Natural killer cell (primary cell): ENCODE results near the gene LRRN4. TPM values are rescaled to one million over a fixed set of nuclear protein-coding genes. Genes with fewer than 3 reads are reported as not detected.
"Not testable (repeated sequence)": the region's sequence is repeated elsewhere in the genome, so short reads cannot be mapped to it uniquely, and the experiment has no call there.

Experiments used
- ATAC-seq, 3 donors: fragments of 150-1000 bp in 2 of 3; fragments of 200-7000 bp in 1 of 3; cut with Tn5 transposase; 1 replicate in 1 of 3; 2 replicates in 2 of 3; pipeline ENCODE4 v1.10.0; 2021; ENCODE audit warnings: mild to moderate bottlenecking in 2 of 3, moderate library complexity in 2 of 3
- DNase-seq, 2 donors: peaks; one replicate each; pipeline versions ENCODE4 v3.0.0 to v3.0.0-alpha.2; 2013 to 2021; ENCODE audit warnings: mixed read lengths in 1 of 2
- H3K27ac ChIP-seq: one replicate; pipeline ENCODE4 v1.5.1; 2013; ENCODE audit warnings: mild to moderate bottlenecking, low read length
- H3K27me3 ChIP-seq: one replicate; pipeline ENCODE4 v1.6.1; 2013; ENCODE audit warnings: low read length; ENCODE audit not compliant: control insufficient read depth, insufficient read depth
- H3K36me3 ChIP-seq: one replicate; pipeline ENCODE4 v1.6.1; 2013; ENCODE audit warnings: low read length; ENCODE audit not compliant: control insufficient read depth, insufficient read depth
- H3K4me1 ChIP-seq: one replicate; pipeline ENCODE4 v1.6.1; 2013; ENCODE audit warnings: low read length; ENCODE audit not compliant: control insufficient read depth, insufficient read depth
- H3K4me3 ChIP-seq: one replicate; pipeline ENCODE4 v1.5.1; 2013; ENCODE audit warnings: low read length
- H3K9me3 ChIP-seq: one replicate; pipeline ENCODE4 v1.6.1; 2013; ENCODE audit warnings: low read length; ENCODE audit not compliant: control insufficient read depth, insufficient read depth
- H3K27ac Mint-ChIP-seq, 2 donors: one replicate each; pipeline ENCODE4 v1.8.0; 2022; ENCODE audit warnings: mild to moderate bottlenecking in 2 of 2, mixed read lengths in 2 of 2, moderate library complexity in 1 of 2
- H3K27me3 Mint-ChIP-seq, 2 donors: one replicate each; pipeline ENCODE4 v1.8.0; 2022; ENCODE audit warnings: low read depth in 2 of 2, mixed read lengths in 2 of 2
- H3K36me3 Mint-ChIP-seq: one replicate; pipeline ENCODE4 v1.8.0; 2022; ENCODE audit warnings: mixed read lengths
- H3K4me1 Mint-ChIP-seq, 2 donors: one replicate each; pipeline ENCODE4 v1.8.0; 2022; ENCODE audit warnings: mixed read lengths in 2 of 2
- H3K4me3 Mint-ChIP-seq: one replicate; pipeline ENCODE4 v1.8.0; 2022; ENCODE audit warnings: mild to moderate bottlenecking, moderate library complexity, mixed read lengths
- H3K9me3 Mint-ChIP-seq, 2 donors: one replicate each; pipeline ENCODE4 v1.8.0; 2022; ENCODE audit warnings: mixed read lengths in 2 of 2
- CTCF ChIP-seq: fragments of 200-600 bp; IDR thresholded peaks from one replicate; pipeline ENCODE4 v1.8.0; 2022; ENCODE audit warnings: antibody characterized with exemption
- WGBS: methylation state at CpG from one replicate; pipeline ENCODE4 v1.1.7; 2013; ENCODE audit warnings: missing lambda C conversion rate; ENCODE audit not compliant: insufficient coverage; 5-methylcytosine and 5-hydroxymethylcytosine counted together
- intact Hi-C: fragments of 100-400 bp; cut with micrococcal nuclease; formaldehyde crosslinking; loops from one replicate; pipeline ENCODE4 v1.14.2; 2022
- total RNA-seq, 4 donors: library from RNA; stranded (reverse); fragments of 120-200 nt in 1 of 4; gene quantifications; one replicate each; pipeline versions ENCODE4 v1.2.3 to v1.2.4, GENCODE V29; 2013 to 2022

Gene LRRN4
- total RNA-seq, 3 donors from 2014 or later (not counting 1 experiment from before 2014, with no cell fraction given) = not detected

GRCh38 chr20:6037082-6037481, 16.8 kb downstream of the LRRN4 start:
- Histone ChIP-seq H3K4me1 (no peaks in the 10 kb centered on the region), H3K9me3 (no peaks in the 10 kb centered on the region), H3K27me3 (no peaks in the 10 kb centered on the region), H3K36me3 (peaks cover 49% of the 10 kb centered on the region), H3K27ac (no peak overlapping the region), H3K4me3 (no peak overlapping the region)
- no peaks in the 10 kb centered on the region for H3K9me3 Mint-ChIP-seq
- H3K4me3 Mint-ChIP-seq = no peak overlapping the region
- intact Hi-C loops = no loop called here
- ATAC-seq (no peak), DNase-seq (no peak)
- no peak for TF ChIP-seq CTCF
- peaks cover 0 to 5% of the 10 kb centered on the region in 2 donors for H3K4me1 Mint-ChIP-seq
- WGBS = 100% methylated on average over 1 of the region's 1 CpG
- no peak overlapping the region for H3K27ac Mint-ChIP-seq
- H3K36me3 Mint-ChIP-seq = no peaks in the 10 kb centered on the region
- H3K27me3 Mint-ChIP-seq = no peaks in the 10 kb centered on the region

DNA sequence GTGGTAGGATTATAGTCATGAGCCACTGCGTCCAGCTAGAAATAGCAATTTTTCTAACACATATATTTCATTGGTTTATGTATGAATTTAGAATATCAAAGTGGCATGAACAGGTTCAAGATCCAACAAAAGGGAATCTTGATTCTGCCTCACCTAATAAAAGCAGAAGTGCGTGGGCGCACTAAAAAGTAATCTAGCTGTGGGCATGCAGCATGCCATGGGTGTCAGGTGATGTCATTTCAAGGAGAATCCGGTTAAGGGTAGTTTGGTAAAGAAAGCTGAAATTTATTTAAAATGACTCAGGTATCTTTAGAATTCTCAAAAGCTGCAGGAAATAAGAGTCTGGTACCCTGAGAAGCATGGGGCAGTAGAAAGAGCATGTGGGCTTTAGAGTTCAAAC, 17.6 kb downstream of the LRRN4 start:
- Mint-ChIP-seq H3K27me3 (no peaks in the 10 kb centered on the region), H3K9me3 (no peaks in the 10 kb centered on the region), H3K27ac (no peak overlapping the region), H3K4me1 (peaks cover 0 to 5% of the 10 kb centered on the region in 2 donors), H3K36me3 (no peaks in the 10 kb centered on the region), H3K4me3 (no peak overlapping the region)
- no peaks in the 10 kb centered on the region for H3K9me3 ChIP-seq
- no peaks in the 10 kb centered on the region for H3K27me3 ChIP-seq
- no peak overlapping the region for H3K4me3 ChIP-seq
- TF ChIP-seq CTCF = no peak
- H3K4me1 ChIP-seq = no peaks in the 10 kb centered on the region
- H3K36me3 ChIP-seq = peaks cover 44% of the 10 kb centered on the region
- no peak overlapping the region for H3K27ac ChIP-seq
- intact Hi-C loops = no loop called here
- no peak for DNase-seq
- ATAC-seq = no peak
- 99% methylated on average over 3 of the region's 4 CpGs for WGBS

DNA sequence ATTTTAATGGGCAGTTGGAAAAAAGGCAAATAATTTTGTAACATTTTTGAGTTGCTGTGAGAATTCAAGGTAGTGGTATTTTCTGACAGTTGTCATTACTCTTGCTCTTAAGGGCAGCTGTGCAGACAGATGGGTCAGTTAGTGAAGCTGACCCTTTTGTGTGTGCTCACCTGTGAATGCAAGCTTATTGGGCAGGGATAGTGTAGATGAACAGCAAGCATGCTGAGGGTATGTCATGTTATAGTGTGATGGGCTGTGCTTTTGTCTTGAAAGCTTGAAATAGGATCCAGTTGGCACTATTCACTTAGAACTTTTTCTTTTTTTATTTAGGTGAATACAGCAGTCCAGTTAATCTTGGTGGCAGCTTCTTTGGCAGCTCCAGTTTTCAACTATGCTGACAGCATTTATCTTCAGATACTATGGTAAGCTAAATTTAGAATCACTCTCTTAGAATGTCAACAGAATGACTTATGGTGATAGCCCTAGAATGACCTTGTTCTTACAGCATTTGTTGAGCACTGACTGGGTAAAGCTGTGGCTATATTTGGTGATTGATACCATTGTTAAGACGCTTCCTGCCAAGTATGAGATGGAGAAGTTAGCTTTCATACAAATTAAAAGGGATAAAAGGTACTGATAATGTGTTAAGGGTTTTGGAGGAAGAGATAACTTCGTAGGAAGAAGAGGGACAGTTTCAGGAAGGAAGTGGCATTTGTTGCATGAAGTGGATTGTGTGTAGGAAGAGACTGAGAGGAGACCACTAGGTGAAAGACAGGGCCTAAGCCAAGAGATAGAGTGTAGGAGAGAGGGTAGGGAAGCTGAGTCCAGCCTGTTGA, 19.5 kb downstream of the LRRN4 start:
- intact Hi-C loops = no loop called here
- no peaks in the 10 kb centered on the region for H3K27me3 ChIP-seq
- no peaks in the 10 kb centered on the region for H3K9me3 ChIP-seq
- no peaks in the 10 kb centered on the region for H3K4me1 ChIP-seq
- H3K27me3 Mint-ChIP-seq = no peaks in the 10 kb centered on the region
- H3K4me3 Mint-ChIP-seq = no peak overlapping the region
- H3K4me1 Mint-ChIP-seq = peaks cover 0 to 10% of the 10 kb centered on the region in 2 donors
- H3K36me3 ChIP-seq = peaks cover 39% of the 10 kb centered on the region
- ATAC-seq = no peak
- no peak overlapping the region for H3K27ac ChIP-seq
- no peak overlapping the region for H3K4me3 ChIP-seq
- peak overlapping the region in 1 of 2 donors; percentile 3 for H3K27ac Mint-ChIP-seq
- 50% methylated on average over 2 of the region's 2 CpGs for WGBS
- H3K36me3 Mint-ChIP-seq = no peaks in the 10 kb centered on the region
- no peak for TF ChIP-seq CTCF
- H3K9me3 Mint-ChIP-seq = no peaks in the 10 kb centered on the region
- DNase-seq = no peak

DNA sequence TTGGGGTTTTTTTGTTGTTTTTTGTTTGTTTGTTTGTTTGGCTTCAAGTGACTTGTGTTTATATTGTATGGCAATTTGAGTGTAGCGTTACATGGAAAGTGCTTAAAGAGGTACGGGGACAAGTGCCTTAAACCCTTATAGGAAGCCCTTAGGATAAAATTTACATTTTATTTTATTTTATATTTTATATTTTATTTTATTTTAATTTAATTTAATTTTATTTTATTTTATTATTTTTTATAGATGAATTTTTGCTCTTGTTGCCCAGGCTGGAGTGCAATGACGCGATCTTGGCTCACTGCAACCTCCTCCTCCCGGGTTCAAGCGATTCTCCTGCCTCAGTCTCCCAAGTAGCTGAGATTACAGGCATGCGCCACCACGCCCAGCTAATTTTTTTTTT, 21.0 kb downstream of the LRRN4 start:
- not testable (repeated sequence) for H3K9me3 Mint-ChIP-seq, H3K27ac Mint-ChIP-seq

More for the DNA sequence above, 21.0 kb downstream of the LRRN4 start:
- 96% methylated on average over 6 of the region's 8 CpGs for WGBS
- H3K4me3 ChIP-seq, H3K27me3 ChIP-seq, ATAC-seq, intact Hi-C loops, H3K4me3 Mint-ChIP-seq, H3K27me3 Mint-ChIP-seq, H3K36me3 Mint-ChIP-seq, H3K4me1 ChIP-seq, DNase-seq, H3K9me3 ChIP-seq, H3K27ac ChIP-seq: not testable (repeated sequence)
- H3K36me3 ChIP-seq = peaks cover 37% of the 10 kb centered on the region
- H3K4me1 Mint-ChIP-seq = peaks cover 2 to 12% of the 10 kb centered on the region in 2 donors
